Stomach (tissue), 19 donors: ENCODE results near the gene OPHN1. TPM values are rescaled to one million over a fixed set of nuclear protein-coding genes. Genes with fewer than 3 reads are reported as not detected.

Experiments
- DNase-seq, 2 donors: peaks; one replicate each; pipeline versions ENCODE4 v3.0.0 to v3.0.0-alpha.2; 2013 to 2019
- H3K27ac ChIP-seq, 5 donors: fragments of 200-600 bp in 4 of 5; sonication (generic) in 4 of 5; one replicate each; pipeline ENCODE4 v1.5.1; 2013 to 2019; ENCODE audit warnings: mild to moderate bottlenecking in 1 of 5, moderate library complexity in 1 of 5
- H3K27me3 ChIP-seq, 3 donors: fragments of 200-600 bp; sonication (generic); one replicate each; pipeline ENCODE4 v1.5.1; 2017 to 2019; ENCODE audit warnings: mixed run types in 1 of 3
- H3K36me3 ChIP-seq, 4 donors: fragments of 200-600 bp; sonication (generic); 1 replicate in 3 of 4; 2 replicates in 1 of 4; pipeline ENCODE4 v1.5.1; 2016 to 2019
- H3K4me1 ChIP-seq, 4 donors: fragments of 200-600 bp; sonication (generic); one replicate each; pipeline ENCODE4 v1.5.1; 2016 to 2019
- H3K4me3 ChIP-seq, 4 donors: fragments of 200-600 bp; sonication (generic) in 3 of 4; one replicate each; pipeline ENCODE4 v1.5.1; 2016 to 2019; ENCODE audit warnings: mild to moderate bottlenecking in 1 of 4
- H3K9me3 ChIP-seq, 4 donors: fragments of 200-600 bp; sonication (generic); one replicate each; pipeline ENCODE4 v1.5.1; 2016 to 2019
- CTCF ChIP-seq, 7 experiments: fragments of 450-650 bp in 4 of 7; fragments of 200-600 bp in 3 of 7; sonication (generic) in 3 of 7; IDR thresholded peaks; one replicate each; pipeline ENCODE4 v1.5.1; 2016 to 2019; ENCODE audit warnings: antibody characterized with exemption in 7 of 7, control low read depth in 2 of 7, mild to moderate bottlenecking in 1 of 7
- EP300 ChIP-seq: sonication (generic); formaldehyde crosslinking; IDR thresholded peaks from one replicate; pipeline ENCODE4 v1.6.1; 2017; ENCODE audit warnings: antibody characterized with exemption
- POLR2A ChIP-seq, 4 donors: fragments of 450-650 bp; IDR thresholded peaks; one replicate each; pipeline ENCODE4 v1.6.1; 2016; ENCODE audit warnings: antibody characterized with exemption in 4 of 4, control low read depth in 2 of 4, mild to moderate bottlenecking in 1 of 4, moderate library complexity in 1 of 4
- POLR2AphosphoS5 ChIP-seq, 3 donors: sonication (generic); formaldehyde crosslinking; IDR thresholded peaks; one replicate each; pipeline ENCODE4 v1.6.1; 2016; ENCODE audit warnings: antibody characterized with exemption in 3 of 3
- WGBS, 5 donors: extraction: QIAGEN DNeasy Blood & Tissue Kit in 3 of 5; methylation state at CpG; one replicate each; pipeline versions ENCODE4 v1.1.5 to v1.1.7; 2013 to 2018; 5-methylcytosine and 5-hydroxymethylcytosine counted together
- intact Hi-C: fragments of 100-400 bp; cut with DNase I; formaldehyde crosslinking; loops from one replicate; pipeline ENCODE4 v1.15.1; 2023; ENCODE audit warnings: low total_unique reads
- long read RNA-seq, 10 donors: transcript quantifications; one replicate each; lab custom pipeline, GENCODE V29; 2026
- polyA plus RNA-seq, 3 donors: library from polyadenylated mRNA; stranded (reverse); fragments of 200-250 nt; gene quantifications; one replicate each; pipeline ENCODE4 v1.2.3, GENCODE V29; 2013
- total RNA-seq, 5 donors: library from RNA; depleted of rRNA; stranded (reverse); fragments of >200 nt; gene quantifications; one replicate each; pipeline versions ENCODE4 v1.1.0 to v1.2.3, GENCODE V29; 2014 to 2016
- donor health status: healthy with polysubstance abuse.
- donor health status: Bipolar disorder and iron deficiency.
- donor health status: healthy.

Gene OPHN1
- total RNA-seq = 10 to 100 TPM in 3 of 5 donors, 1 to 10 TPM in 2; 4.5 to 76.4 (median 10.9) TPM
- 1 to 10 TPM in 2 of 3 donors, under 1 TPM in 1; 0.78 to 1.4 (median 1.1) TPM for polyA plus RNA-seq
- long read RNA-seq, donor 1 = 0 reads
- long read RNA-seq, donor 2, partial matches to known transcripts = 18 of 18 reads
- long read RNA-seq, donor 2, other reads (novel, unspliced or antisense) = 0 of 18 reads
- long read RNA-seq, donor 3 = 0 reads
- long read RNA-seq, donor 4 = 0 reads
- long read RNA-seq, donor 5 = 0 reads
- long read RNA-seq, donor 6 = 0 reads
- long read RNA-seq, donor 7 = 0 reads
- long read RNA-seq, donor 8 = 0 reads
- long read RNA-seq, donor 9 = 0 reads
- long read RNA-seq, donor 10 = 0 reads

GRCh38 chrX:68433155-68433980 lies at the start of gene OPHN1:
OPHN1 (minus strand) TSS chrX:68433495; CDS start chrX:68433020, 475 bp downstream.
- 0 to 38% (median 17%) methylated on average over 25 to 57 of the region's 57 CpGs; no CpG with 5 or more reads in 1 of the 5 donors for WGBS, 5 donors
- Histone ChIP-seq H3K27me3 (peaks cover 0 to 7% (median 0%) of the 10 kb centered on the region in 3 donors), H3K4me1 (peaks cover 0 to 27% (median 12%) of the 10 kb centered on the region in 4 donors), H3K36me3 (no peaks in the 10 kb centered on the region), H3K4me3 (peak within 1 kb of the TSS; percentile 54 to 62 (median 57)), H3K9me3 (peaks cover 0 to 6% (median 0%) of the 10 kb centered on the region in 4 donors), H3K27ac (peak within 1 kb of the TSS; percentile 76 to 90 (median 82))
- intact Hi-C loops = no loop called here
- peak; percentile 82 to 90 for DNase-seq
- TF ChIP-seq POLR2AphosphoS5 (IDR thresholded peaks at IDR 0.05) = peak in 2 of 3 donors; percentile 48 to 53
- TF ChIP-seq POLR2A (IDR thresholded peaks at IDR 0.05) = no peak
- no peak for TF ChIP-seq EP300

DNA sequence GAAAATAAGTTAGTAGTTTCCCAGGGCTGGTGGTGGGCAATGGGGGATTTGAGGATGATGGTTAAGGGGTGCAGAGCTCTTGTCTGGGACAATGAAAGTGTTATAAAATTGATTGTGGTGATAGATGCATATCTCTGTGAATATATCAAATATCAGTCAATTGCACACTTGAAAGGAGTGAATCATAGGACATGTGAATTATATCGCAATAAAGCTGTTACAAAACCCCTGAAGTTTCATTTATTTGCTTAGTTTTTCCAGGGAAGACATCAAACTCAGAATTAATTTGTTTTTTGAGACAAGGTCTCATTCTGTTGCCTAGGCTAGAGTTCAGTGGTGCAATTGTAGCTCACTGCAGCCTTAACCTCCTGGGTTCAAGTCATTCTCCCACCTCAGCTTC lies 47.7 kb upstream of the OPHN1 start:
- Histone ChIP-seq H3K27me3 (no peaks in the 10 kb centered on the region), H3K4me1 (no peaks in the 10 kb centered on the region), H3K9me3 (peaks cover 0 to 6% (median 1%) of the 10 kb centered on the region in 4 donors), H3K36me3 (no peaks in the 10 kb centered on the region), H3K4me3 (no peak overlapping the region), H3K27ac (no peak overlapping the region)
- DNase-seq = no peak
- WGBS, 5 donors = 76 to 100% (median 84%) methylated on average over 1 of the region's 1 CpG
- intact Hi-C loops = no loop called here
- TF ChIP-seq EP300 = no peak
- no peak for TF ChIP-seq CTCF (IDR thresholded peaks at IDR 0.05)

DNA sequence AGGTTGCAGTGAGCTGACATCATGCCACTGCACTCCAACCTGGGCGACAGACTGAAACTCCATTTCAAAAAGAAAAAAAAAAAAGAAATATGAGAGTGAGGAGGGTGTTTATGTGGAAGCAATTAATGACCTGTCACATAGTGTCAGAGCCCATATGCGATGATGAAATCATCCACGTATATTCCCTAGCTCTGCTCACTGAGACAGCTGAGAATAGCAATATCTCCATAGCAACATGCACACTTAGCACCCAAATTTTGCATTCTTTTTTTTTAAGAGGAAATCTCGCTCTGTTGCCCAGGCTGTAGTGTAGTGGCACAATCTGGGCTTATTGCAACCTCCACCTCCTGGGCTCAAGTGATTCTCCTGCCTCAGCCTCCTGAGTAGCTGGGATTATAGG lies 31.5 kb upstream of the OPHN1 start:
- 76 to 89% (median 85%) methylated on average over 2 to 4 of the region's 4 CpGs for WGBS, 5 donors
- intact Hi-C loops = no loop called here

DNA sequence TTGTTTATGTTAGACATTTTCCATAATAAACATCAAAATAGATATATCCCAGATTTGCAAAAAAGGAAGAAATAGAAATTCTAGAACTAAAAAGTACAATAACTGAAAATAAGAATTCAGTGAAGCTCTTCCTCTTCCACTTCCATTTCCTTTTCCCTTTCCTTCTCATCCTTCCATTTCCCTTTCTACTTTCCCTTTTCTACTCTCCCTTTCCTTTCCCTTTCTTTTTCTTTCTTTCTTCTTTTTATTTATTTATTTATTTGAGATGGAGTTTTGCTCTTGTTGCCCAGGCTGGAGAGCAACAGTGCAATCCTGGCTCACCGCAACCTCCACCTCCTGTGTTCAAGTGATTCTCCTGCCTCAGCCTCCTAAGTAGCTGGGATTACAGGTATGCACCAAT lies 30.6 kb upstream of the OPHN1 start:
- DNase-seq = no peak
- Histone ChIP-seq H3K9me3 (no peaks in the 10 kb centered on the region), H3K27me3 (no peaks in the 10 kb centered on the region), H3K27ac (no peak overlapping the region), H3K4me3 (no peak overlapping the region), H3K36me3 (no peaks in the 10 kb centered on the region), H3K4me1 (peaks cover 0 to 7% (median 0%) of the 10 kb centered on the region in 4 donors)
- intact Hi-C loops = no loop called here
- WGBS, 5 donors = 92 to 100% (median 100%) methylated on average over 1 of the region's 1 CpG
- no peak for TF ChIP-seq CTCF (IDR thresholded peaks at IDR 0.05)
- TF ChIP-seq EP300 = no peak
- no peak for TF ChIP-seq POLR2A (IDR thresholded peaks at IDR 0.05)
- TF ChIP-seq POLR2AphosphoS5 (IDR thresholded peaks at IDR 0.05) = no peak

More for the DNA sequence above, 31.5 kb upstream of the OPHN1 start:
- H3K27me3 ChIP-seq = no peaks in the 10 kb centered on the region
- peaks cover 0 to 7% (median 0%) of the 10 kb centered on the region in 4 donors for H3K4me1 ChIP-seq
- no peaks in the 10 kb centered on the region for H3K9me3 ChIP-seq
- DNase-seq = no peak
- H3K27ac ChIP-seq = no peak overlapping the region
- TF ChIP-seq POLR2AphosphoS5 (IDR thresholded peaks at IDR 0.05) (no peak), EP300 (no peak), POLR2A (IDR thresholded peaks at IDR 0.05) (no peak), CTCF (IDR thresholded peaks at IDR 0.05) (no peak)
- no peaks in the 10 kb centered on the region for H3K36me3 ChIP-seq
- H3K4me3 ChIP-seq = no peak overlapping the region
